Ramos (cell line): ENCODE data around the gene LCLAT1.

Source experiments
- in situ Hi-C: fragments of 300-500 bp; cut with MboI; formaldehyde crosslinking; loops from one replicate; pipeline ENCODE4 v1.14.3; 2022; ENCODE audit warnings: low sequenced_read_pairs; ENCODE audit not compliant: unreplicated experiment

Gene LCLAT1

GRCh38 chr2:30422444-30423040 is 24.5 kb upstream of the LCLAT1 start:
- in situ Hi-C loops: no loop called here

DNA sequence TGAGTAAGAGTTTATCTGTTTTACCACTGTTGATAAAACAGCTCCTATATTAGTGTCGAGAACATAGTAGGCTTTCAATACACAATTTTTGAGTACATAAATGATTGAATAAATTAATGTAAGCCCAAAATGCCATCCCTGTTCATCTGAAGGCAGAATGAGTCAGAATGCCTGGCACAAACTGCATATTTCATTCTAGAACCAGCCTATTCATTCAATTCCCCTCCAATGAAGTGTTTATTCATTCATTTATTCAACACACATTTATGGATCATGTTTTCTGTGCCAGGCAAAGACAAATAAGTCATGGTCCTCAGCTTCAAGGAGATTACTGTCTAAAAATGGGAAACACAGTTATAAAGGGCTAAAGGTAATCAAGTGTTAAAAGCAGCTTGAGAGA is 22.8 kb upstream of the LCLAT1 start:
- in situ Hi-C loops: no loop called here

DNA sequence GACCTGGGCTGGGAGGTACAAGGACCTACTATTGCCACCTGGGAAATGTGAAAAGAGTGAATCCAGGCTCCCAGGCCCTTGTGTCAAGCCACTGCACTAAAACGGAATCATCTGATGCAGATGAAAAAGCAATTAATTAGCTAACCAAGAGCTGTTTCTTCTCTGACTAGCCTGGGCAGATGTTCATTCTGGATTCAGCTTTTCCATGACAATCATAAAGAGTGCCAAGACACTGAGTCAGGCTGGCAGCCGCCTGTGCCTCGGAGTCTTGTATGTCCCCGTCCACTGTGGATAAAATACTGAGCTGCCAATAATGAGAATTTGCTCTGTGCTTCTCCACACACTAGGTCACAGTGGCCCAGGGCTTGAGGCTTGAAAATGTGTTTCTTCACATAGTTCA is 21.7 kb upstream of the LCLAT1 start:
- in situ Hi-C loops: no loop called here

DNA sequence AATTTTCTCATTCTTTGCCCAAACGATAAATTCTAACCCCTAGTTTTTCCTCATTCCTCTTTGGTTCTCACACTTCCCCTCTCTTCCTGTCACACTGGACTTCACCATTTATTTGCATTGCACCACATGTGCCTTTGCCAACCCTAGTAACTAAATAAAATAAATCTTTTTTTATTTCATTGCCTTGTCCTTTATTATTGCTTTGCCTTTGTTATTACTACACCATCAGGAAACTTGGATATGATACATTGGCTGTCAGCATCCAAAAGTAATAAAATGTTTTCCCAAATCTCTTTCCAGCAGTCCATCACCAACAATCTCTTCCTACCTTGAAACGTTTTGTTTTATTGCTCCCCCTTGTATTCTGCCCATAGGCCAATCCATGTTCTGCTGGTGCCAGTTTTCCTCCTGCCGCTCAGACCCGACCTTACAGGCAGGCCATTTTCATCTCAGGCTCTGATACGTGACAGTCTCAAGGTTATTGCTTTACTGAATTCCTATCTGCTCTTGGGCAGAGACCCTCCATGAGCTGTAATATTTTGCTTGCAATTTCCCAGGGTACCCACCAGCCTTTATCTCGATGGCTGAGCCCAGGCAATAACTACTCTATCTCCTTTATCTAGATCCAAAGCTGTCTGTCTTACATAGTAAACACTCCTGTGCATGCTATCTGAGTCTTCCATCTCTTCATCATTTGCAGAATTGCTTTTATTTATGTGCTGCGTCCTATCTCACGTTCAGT is 19.3 kb upstream of the LCLAT1 start:
- in situ Hi-C loops: no loop called here

- in situ Hi-C loops: no loop called here
These were observed 18.7 kb upstream of the LCLAT1 start for GRCh38 chr2:30428348-30428662.

- in situ Hi-C loops: no loop called here
These were observed 18.1 kb upstream of the LCLAT1 start for GRCh38 chr2:30428827-30429461.

DNA sequence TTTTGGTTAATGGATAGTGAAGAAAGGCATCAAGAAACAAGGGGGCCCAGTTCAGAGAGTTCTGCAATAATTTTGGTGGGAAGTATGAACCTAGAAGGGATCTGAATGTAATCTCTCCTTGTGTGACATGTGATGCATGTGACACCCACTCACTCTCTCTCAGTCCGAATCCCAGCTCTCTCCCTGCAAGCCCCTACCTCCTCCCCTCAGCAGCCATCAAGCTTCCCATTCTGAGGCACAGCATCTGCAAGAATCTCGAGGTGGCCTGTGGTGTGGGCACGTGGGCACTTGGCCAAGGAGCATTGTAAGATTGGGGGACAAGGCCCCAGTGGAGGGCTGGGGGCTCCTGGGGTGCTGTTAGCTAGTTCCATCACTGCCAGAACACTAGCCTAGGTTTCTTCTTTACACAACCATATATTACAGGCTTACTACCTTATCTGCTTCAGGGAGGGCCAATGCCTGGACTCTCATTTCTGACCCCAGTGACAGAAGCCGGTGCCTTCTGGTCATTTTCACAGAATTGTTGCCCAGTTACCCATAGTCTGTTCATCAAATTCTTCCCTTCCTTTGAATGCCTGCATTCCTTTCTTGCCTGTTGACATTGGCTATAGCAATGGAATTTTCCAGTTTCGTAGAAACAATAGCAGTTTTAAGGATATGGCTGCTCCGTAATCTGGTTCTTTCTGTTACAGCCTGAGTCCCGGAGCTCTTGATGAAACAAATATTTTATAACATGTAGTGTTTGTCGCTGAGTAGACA is 13.3 kb upstream of the LCLAT1 start:
- in situ Hi-C loops: no loop called here

DNA sequence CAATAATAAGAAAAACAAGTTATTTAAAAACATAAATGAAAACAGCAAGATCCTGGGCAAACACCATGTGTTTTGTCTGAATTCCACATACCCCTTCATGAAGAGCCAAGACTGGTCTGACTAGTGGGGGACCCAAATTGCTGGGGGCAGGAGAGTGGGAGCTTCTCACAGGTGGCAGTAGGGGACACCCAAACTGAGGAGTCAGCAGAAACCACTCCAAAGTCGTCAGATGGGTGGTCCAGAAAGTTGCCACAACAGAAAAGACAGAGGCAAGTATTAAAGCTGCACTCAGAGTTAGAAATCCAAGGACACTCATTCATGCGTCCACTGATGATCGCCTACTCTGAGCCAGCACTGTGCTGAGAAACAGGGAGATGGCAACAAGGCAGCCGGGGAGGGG is 12.3 kb upstream of the LCLAT1 start:
- in situ Hi-C loops: no loop called here

- in situ Hi-C loops: no loop called here
These were observed 10.1 kb upstream of the LCLAT1 start for GRCh38 chr2:30436859-30437435.

- in situ Hi-C loops: no loop called here
These were observed 9.1 kb upstream of the LCLAT1 start for GRCh38 chr2:30437809-30438548.

DNA sequence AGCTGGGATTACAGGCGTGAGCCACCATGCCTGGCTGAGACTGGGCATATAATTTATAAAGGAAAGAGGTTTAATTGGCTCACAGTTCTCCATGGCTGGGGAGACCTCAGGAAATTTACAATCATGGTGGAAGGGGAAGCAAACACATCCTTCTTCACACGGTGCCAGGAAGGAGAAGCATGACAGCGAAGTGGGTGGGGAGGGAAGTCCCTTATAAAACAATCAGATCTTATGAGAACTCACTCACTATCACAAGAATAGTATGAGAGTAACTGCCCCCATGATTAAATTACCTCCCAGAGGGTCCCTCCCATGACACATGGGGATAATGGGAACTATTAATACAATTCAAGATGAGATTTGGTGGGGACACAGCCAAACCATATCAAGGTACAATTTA is 7.8 kb upstream of the LCLAT1 start:
- in situ Hi-C loops: no loop called here

- in situ Hi-C loops: no loop called here
These were observed 7.2 kb upstream of the LCLAT1 start for GRCh38 chr2:30439879-30440278.

DNA sequence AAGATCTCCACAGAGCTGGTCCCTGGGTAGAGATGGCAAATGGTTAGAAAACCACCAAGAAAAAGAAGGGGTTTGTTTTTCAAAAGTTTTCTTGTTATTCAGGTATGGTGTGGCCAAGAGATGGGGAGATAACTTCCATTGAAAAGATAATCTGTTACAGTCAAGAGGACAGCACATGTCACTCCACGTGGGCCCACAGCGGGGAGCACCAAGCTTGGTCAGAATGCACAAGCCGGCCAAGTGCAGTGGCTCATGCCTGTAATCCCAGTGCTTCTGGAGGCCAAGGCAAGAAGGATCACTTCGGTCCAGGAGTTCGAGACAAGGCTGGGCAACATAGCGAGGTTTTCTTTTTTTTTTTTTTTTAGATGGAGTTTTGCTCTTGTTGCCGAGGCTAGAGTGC is 6.0 kb upstream of the LCLAT1 start:
- in situ Hi-C loops: no loop called here

DNA sequence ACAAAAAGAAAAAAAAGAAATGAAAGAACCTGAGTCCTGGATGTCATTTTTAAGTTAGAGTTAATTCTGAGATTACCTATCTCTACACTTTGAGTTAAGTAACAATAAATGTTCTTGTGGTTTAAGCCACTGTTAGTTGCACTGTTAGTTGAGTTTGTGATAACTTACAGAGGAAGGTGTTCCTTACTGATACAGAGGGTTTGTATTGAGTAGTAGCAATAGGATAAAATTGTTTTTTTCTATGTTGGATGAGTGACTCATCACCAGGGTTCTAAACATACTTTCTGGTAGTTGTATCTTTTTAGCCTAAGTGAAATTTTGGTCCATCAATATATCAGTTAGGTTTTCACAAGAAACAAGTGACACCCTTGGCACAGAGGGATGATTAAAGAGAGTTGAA is 4.0 kb upstream of the LCLAT1 start:
- in situ Hi-C loops: no loop called here

GRCh38 chr2:30444273-30444672 is 2.8 kb upstream of the LCLAT1 start:
- in situ Hi-C loops: no loop called here

GRCh38 chr2:30445266-30445821 is 1.7 kb upstream of the LCLAT1 start:
- in situ Hi-C loops: no loop called here

DNA sequence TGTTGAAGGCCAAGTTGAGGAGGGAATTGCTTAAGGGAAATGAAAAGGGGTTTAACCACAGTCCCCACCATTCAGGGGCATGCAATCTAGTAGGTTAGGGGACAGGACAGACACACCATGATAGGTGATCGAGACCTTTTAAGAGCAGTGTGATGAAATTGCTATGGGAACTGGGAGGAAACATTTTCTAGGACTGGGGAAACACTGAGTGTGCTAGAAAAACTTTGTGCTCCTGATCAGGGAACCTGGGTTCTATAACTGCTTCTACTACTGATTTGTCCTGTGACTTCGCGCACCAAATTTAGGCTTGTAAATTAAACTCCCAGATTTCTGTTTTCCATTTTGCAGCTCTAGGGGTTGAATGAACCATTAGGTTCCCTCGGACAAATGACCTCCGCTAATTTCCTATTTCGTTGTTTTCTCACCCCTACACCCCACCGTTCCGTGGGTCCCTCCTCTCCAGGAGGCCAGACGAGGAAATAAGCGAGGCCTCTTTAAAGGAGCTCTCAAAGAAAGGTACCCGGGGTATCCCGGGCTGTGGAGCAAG is 371 bp upstream of the LCLAT1 start:
- in situ Hi-C loops: no loop called here

- in situ Hi-C loops: no loop called here
These were observed 1.3 kb downstream of the LCLAT1 start for GRCh38 chr2:30448308-30448707.

DNA sequence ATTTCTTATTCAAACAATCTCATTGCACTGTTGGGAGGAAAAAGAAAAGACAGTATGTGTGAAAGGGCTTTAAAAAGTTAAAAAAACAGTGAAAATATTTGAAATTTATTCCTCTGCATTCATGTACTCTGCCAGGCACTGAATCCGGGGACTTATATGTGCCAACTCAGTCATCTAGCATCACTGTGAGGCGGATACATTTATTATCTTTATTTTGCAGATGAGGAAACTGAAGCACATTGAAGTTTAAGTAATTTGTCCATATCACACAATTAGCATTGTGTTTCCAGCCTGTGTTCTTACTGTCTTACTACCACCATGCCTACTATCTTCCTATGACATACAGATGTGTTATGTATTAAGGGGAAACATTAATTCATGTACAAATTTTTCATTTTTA is 1.8 kb downstream of the LCLAT1 start:
- in situ Hi-C loops: no loop called here

DNA sequence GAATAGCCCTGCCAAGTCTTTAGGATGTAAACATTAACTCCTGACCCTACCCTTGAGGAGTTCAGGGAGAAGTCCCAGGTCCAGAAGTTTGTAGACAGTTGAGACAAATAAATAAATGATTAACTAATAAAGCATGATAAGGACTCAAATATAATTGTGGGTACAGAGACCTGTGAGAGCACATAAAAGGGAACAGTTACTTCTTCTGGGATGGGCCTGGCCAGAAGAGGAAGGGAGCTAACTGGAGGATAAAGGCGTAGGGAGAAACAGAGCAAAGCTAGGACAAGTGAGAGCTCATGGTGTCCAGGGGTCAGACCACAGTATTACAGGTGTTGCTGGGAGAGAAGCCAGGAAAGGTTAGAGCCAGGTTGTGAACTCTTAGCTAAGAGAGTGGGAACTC is 3.0 kb downstream of the LCLAT1 start:
- in situ Hi-C loops: no loop called here
